ENCODE results near the gene PFN3. TPM values are rescaled to one million over a fixed set of nuclear protein-coding genes. Genes with fewer than 3 reads are reported as not detected.

Gene PFN3
- polyA plus RNA-seq, 4 donors: not detected

DNA sequence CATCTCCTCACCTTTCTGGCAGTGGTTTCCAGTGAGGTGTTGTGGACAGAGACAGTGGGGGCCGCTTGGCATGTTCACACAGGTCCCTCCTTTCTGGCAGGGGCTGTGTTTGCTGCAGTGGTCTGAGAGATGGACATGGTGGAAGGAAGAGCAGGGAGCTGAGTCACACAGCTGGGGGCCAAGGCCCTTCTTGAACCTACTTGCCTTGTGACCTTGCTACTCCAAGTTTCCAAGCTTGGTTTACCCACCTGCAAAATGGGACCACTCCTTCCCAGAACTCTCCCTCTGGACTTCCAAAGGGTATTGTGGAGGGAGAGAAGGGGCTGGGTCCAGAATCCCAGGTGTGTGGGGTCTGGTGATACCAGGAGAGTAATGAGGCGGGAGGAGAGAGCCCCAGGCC, 4.9 kb upstream of the PFN3 start:
- no peak for FAIRE-seq
- WGBS, 3 donors: 86 to 94% (median 94%) methylated on average over 2 of the region's 2 CpGs
- DNase-seq: no peak
- no peaks in the 10 kb centered on the region for H3K9me3 ChIP-seq (ENCODE audit: control insufficient read depth in 2 of 2, insufficient read depth in 1 of 2, low read depth in 1 of 2, low read length in 1 of 2)
- peaks cover 0 to 32% (median 2%) of the 10 kb centered on the region in 3 donors for H3K4me1 ChIP-seq (ENCODE audit: control insufficient read depth in 3 of 3, insufficient read depth in 2 of 3, low read depth in 1 of 3, low read length in 2 of 3)
- H3K36me3 ChIP-seq (ENCODE audit: control insufficient read depth in 3 of 3, insufficient read depth in 2 of 3, low read depth in 1 of 3, low read length in 3 of 3): no peaks in the 10 kb centered on the region
- H3K27ac ChIP-seq (ENCODE audit: low read depth in 1 of 3, low read length in 2 of 3): no peak overlapping the region
- H3K4me3 ChIP-seq (ENCODE audit: low read depth in 1 of 3, low read length in 3 of 3): no peak overlapping the region
- H3K27me3 ChIP-seq (ENCODE audit: control insufficient read depth in 3 of 3, insufficient read depth in 3 of 3, low read length in 3 of 3): peaks cover 0 to 58% (median 0%) of the 10 kb centered on the region in 3 donors

DNA sequence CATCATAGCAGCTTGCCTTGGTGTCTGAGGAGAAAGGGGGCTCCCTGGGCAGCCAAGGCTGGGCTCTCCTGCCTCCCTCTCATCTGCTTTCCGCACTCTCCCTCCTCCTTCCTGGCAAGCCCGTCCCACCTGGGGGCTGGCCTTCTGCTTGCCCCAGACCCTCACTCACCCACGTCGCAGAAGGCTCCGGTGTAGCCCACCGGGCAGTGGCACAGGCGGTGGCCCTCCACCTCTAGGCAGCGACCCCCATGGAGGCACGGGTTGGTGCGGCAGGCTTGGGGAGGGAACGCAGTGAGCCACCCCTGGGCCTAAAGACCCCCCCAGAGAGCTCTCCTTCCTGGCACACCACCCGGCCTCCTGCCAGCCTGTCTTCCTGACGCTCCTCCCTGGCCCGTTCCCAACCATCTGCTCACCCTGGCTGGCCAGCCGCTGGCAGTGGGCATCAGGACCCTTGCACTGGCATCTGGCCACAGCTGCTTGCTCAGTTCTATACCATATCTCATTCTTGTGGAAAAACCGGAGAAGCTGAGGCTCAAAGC, 4.2 kb upstream of the PFN3 start:
- FAIRE-seq (no peak), DNase-seq (no peak)
- peak overlapping the region in 2 of 3 donors; percentile 43 to 73 for H3K4me3 ChIP-seq (ENCODE audit: low read depth in 1 of 3, low read length in 3 of 3)
- 33 to 44% (median 42%) methylated on average over 14 to 16 of the region's 16 CpGs for WGBS, 3 donors
- peak overlapping the region in 1 of 3 donors; percentile 15 for H3K27ac ChIP-seq (ENCODE audit: low read depth in 1 of 3, low read length in 2 of 3)
- no peaks in the 10 kb centered on the region for H3K36me3 ChIP-seq (ENCODE audit: control insufficient read depth in 3 of 3, insufficient read depth in 2 of 3, low read depth in 1 of 3, low read length in 3 of 3)
- peaks cover 0 to 36% (median 2%) of the 10 kb centered on the region in 3 donors for H3K4me1 ChIP-seq (ENCODE audit: control insufficient read depth in 3 of 3, insufficient read depth in 2 of 3, low read depth in 1 of 3, low read length in 2 of 3)
- H3K27me3 ChIP-seq (ENCODE audit: control insufficient read depth in 3 of 3, insufficient read depth in 3 of 3, low read length in 3 of 3): peaks cover 0 to 64% (median 0%) of the 10 kb centered on the region in 3 donors
- H3K9me3 ChIP-seq (ENCODE audit: control insufficient read depth in 2 of 2, insufficient read depth in 1 of 2, low read depth in 1 of 2, low read length in 1 of 2): no peaks in the 10 kb centered on the region

DNA sequence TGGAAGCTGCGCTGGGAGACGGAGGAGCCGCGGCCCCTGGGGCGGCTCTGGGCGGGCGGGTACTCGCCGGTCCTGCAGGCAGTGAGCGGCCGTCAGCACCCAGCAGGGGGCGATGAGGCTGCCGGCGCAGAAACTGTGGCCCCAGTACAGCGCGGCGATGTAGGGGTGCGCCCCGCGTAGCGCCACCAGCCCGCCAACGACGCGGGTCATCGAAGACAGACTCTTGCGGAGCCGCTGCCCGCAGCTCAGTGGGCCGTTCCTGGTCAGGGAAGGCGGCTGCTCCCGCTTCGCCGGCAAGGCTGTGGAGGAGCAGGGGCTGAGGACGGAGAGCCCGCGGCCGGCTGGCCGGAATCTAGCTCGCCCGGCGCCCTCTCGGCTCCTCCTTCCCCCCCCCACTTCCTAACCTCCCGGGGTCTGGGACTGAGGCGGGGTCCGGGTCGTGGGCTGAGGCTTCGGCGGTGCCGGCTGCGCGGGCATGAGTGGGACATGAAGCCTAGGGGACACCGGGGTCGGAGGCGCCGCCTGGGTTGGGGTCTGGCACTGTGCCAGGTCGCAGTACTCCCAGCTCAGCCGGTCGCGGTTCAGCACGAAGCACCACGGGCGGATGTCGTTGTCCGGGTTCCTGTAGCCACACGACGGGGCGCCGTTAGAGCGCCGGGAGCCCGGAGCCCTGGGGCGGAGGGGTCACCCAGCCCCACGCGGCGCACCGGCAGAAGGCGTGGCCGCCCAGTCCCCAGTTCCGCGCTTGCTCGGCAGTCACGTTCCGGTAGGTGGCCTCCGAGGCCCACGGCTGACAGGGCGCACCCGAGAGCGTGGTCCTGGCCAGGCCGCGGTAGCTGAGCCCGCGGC, 3.6 kb upstream of the PFN3 start:
- DNase-seq (peak; percentile 87 to 88), FAIRE-seq (no peak)
- peak overlapping the region; percentile 34 to 73 (median 43) for H3K4me3 ChIP-seq (ENCODE audit: low read depth in 1 of 3, low read length in 3 of 3)
- peak overlapping the region in 2 of 3 donors; percentile 47 to 82 for H3K27ac ChIP-seq (ENCODE audit: low read depth in 1 of 3, low read length in 2 of 3)
- H3K4me1 ChIP-seq (ENCODE audit: control insufficient read depth in 3 of 3, insufficient read depth in 2 of 3, low read depth in 1 of 3, low read length in 2 of 3): peaks cover 0 to 38% (median 2%) of the 10 kb centered on the region in 3 donors
- H3K36me3 ChIP-seq (ENCODE audit: control insufficient read depth in 3 of 3, insufficient read depth in 2 of 3, low read depth in 1 of 3, low read length in 3 of 3): no peaks in the 10 kb centered on the region
- no peaks in the 10 kb centered on the region for H3K9me3 ChIP-seq (ENCODE audit: control insufficient read depth in 2 of 2, insufficient read depth in 1 of 2, low read depth in 1 of 2, low read length in 1 of 2)
- 0% methylated on average over 57 to 93 of the region's 93 CpGs for WGBS, 3 donors
- peaks cover 0 to 71% (median 0%) of the 10 kb centered on the region in 3 donors for H3K27me3 ChIP-seq (ENCODE audit: control insufficient read depth in 3 of 3, insufficient read depth in 3 of 3, low read length in 3 of 3)

DNA sequence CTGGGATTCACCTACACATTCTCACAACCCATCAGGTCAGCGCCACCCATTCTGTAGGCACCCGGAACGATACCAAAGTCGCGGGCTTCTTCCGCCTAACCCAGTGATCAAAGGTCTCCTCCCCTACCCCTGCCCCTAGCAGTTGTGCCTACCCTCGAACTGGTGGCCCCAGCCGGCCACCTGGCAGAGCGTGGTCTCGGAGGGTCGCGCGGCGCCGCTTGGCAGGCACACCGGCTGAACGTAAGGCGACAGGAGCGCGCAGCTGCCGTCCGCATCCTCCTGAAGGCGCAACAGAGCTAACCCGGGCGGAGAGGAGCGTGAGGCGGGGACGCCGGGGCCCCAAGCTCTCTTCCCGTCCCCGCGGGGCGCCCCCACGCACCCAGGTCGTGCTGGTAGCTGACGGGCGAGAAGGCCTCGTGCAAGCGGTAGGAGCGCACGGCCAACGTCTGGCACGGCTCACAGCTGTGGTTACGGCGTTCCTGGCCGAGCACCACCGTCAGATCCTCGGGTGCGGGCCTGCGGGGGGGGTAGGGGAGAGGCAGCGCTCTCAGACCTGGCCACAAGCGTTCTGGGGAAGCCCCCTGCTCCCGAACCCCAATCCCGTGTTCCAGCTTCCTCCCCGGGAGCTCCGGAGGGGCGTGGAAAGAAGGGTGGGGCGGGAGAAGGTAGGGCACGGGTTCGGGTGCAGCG, 2.8 kb upstream of the PFN3 start:
- peak overlapping the region in 2 of 3 donors; percentile 47 to 82 for H3K27ac ChIP-seq (ENCODE audit: low read depth in 1 of 3, low read length in 2 of 3)
- WGBS, 3 donors: 1 to 2% (median 1%) methylated on average over 53 to 61 of the region's 61 CpGs
- H3K4me3 ChIP-seq (ENCODE audit: low read depth in 1 of 3, low read length in 3 of 3): peak overlapping the region in 2 of 3 donors; percentile 43 to 73
- H3K9me3 ChIP-seq (ENCODE audit: control insufficient read depth in 2 of 2, insufficient read depth in 1 of 2, low read depth in 1 of 2, low read length in 1 of 2): no peaks in the 10 kb centered on the region
- H3K27me3 ChIP-seq (ENCODE audit: control insufficient read depth in 3 of 3, insufficient read depth in 3 of 3, low read length in 3 of 3): peaks cover 0 to 79% (median 0%) of the 10 kb centered on the region in 3 donors
- no peaks in the 10 kb centered on the region for H3K36me3 ChIP-seq (ENCODE audit: control insufficient read depth in 3 of 3, insufficient read depth in 2 of 3, low read depth in 1 of 3, low read length in 3 of 3)
- H3K4me1 ChIP-seq (ENCODE audit: control insufficient read depth in 3 of 3, insufficient read depth in 2 of 3, low read depth in 1 of 3, low read length in 2 of 3): peaks cover 0 to 38% (median 2%) of the 10 kb centered on the region in 3 donors
- DNase-seq (peak; percentile 46 to 51), FAIRE-seq (no peak)

DNA sequence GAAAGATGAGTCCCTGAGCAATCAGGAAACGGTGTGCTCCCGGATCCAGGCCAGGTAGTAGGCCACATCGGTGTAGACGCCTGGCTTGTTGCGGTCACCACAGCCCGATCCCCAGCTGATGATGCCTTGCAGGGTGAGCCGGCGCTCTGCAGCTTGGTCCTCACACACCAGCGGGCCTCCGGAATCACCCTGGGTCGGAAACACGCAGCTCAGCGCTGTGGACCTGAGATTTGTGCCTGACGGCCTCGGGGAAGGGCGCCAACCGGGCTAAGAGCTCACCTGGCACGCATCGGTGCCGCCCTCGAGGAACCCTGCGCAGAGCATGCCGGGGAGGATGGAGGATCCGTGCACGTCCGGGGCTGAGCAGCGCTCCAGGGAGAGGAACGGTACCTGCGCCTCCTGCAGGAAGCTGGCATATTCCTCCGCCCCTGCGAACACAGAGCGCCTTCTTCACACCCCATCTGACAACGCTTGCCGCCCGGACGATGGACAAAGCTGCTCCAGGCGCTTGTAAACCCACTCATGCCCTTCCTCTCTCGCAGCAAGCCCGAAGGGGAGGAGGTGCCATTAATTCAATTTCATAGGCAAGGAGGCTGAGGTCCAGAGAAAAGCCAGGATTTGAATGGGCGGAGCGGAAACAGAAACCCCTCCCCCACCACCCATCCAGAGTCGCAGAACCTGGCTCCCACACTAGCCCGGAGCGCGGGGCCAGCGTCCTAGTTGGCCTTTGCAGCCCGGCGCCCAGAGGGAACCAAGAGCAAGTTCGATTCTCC, 2.0 kb upstream of the PFN3 start:
- Histone ChIP-seq H3K9me3 (ENCODE audit: control insufficient read depth in 2 of 2, insufficient read depth in 1 of 2, low read depth in 1 of 2, low read length in 1 of 2) (no peaks in the 10 kb centered on the region), H3K27me3 (ENCODE audit: control insufficient read depth in 3 of 3, insufficient read depth in 3 of 3, low read length in 3 of 3) (peaks cover 0 to 81% (median 0%) of the 10 kb centered on the region in 3 donors), H3K4me3 (ENCODE audit: low read depth in 1 of 3, low read length in 3 of 3) (peak overlapping the region in 2 of 3 donors; percentile 43 to 73), H3K4me1 (ENCODE audit: control insufficient read depth in 3 of 3, insufficient read depth in 2 of 3, low read depth in 1 of 3, low read length in 2 of 3) (peaks cover 0 to 38% (median 2%) of the 10 kb centered on the region in 3 donors), H3K36me3 (ENCODE audit: control insufficient read depth in 3 of 3, insufficient read depth in 2 of 3, low read depth in 1 of 3, low read length in 3 of 3) (no peaks in the 10 kb centered on the region), H3K27ac (ENCODE audit: low read depth in 1 of 3, low read length in 2 of 3) (peak overlapping the region in 2 of 3 donors; percentile 47 to 82)
- WGBS, 3 donors: 11 to 16% (median 14%) methylated on average over 49 of the region's 49 CpGs
- FAIRE-seq: no peak
- DNase-seq: peak; percentile 85 to 89

DNA sequence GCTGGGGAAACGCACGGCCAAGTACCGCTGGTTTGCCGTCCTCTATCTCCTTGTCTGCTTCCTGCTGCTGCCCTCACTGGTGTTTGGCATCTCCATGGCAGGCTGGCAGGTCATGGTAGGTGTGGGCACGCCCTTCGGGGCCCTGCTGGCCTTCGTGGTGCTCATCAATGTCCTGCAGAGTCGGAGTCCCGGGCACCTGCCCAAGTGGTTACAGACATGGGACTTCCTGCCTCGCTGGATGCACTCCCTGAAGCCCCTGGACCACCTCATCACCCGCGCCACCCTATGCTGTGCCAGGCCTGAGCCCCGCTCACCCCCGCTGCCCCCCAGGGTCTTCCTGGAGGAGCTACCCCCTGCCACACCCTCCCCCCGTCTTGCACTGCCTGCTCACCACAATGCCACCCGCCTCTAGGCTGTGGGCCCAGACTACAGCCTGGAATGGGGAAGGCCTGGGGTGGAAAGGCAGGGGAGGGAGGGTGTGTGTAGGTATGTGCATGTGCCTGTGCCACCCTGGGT, 2.5 kb downstream of the PFN3 start:
- H3K4me1 ChIP-seq (ENCODE audit: control insufficient read depth in 3 of 3, insufficient read depth in 2 of 3, low read depth in 1 of 3, low read length in 2 of 3): peaks cover 0 to 19% (median 0%) of the 10 kb centered on the region in 3 donors
- DNase-seq (no peak), FAIRE-seq (no peak)
- no peaks in the 10 kb centered on the region for H3K36me3 ChIP-seq (ENCODE audit: control insufficient read depth in 3 of 3, insufficient read depth in 2 of 3, low read depth in 1 of 3, low read length in 3 of 3)
- H3K4me3 ChIP-seq (ENCODE audit: low read depth in 1 of 3, low read length in 3 of 3): no peak overlapping the region
- 84 to 88% (median 87%) methylated on average over 16 of the region's 16 CpGs for WGBS, 3 donors
- no peak overlapping the region for H3K27ac ChIP-seq (ENCODE audit: low read depth in 1 of 3, low read length in 2 of 3)
- H3K27me3 ChIP-seq (ENCODE audit: control insufficient read depth in 3 of 3, insufficient read depth in 3 of 3, low read length in 3 of 3): peaks cover 0 to 65% (median 0%) of the 10 kb centered on the region in 3 donors
- H3K9me3 ChIP-seq (ENCODE audit: control insufficient read depth in 2 of 2, insufficient read depth in 1 of 2, low read depth in 1 of 2, low read length in 1 of 2): no peaks in the 10 kb centered on the region

DNA sequence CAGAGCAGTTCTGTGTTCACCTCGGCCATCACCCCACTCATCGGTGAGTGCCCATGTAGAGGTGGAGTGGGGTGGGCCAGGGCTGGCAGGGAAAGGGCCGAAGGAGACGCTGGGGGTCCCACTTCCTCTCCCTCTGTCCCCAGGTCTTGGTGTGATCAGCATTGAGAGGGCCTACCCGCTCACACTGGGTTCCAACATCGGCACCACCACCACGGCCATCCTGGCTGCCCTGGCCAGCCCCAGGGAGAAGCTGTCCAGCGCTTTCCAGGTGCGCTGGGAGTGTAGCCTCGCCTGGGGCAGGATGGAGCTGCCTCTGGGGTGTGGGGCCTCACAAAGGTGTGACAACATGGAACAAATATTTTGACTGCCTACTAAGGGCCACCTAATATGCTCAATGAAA, 3.7 kb downstream of the PFN3 start:
- Histone ChIP-seq H3K4me1 (ENCODE audit: control insufficient read depth in 3 of 3, insufficient read depth in 2 of 3, low read depth in 1 of 3, low read length in 2 of 3) (peaks cover 0 to 9% (median 0%) of the 10 kb centered on the region in 3 donors), H3K36me3 (ENCODE audit: control insufficient read depth in 3 of 3, insufficient read depth in 2 of 3, low read depth in 1 of 3, low read length in 3 of 3) (no peaks in the 10 kb centered on the region), H3K9me3 (ENCODE audit: control insufficient read depth in 2 of 2, insufficient read depth in 1 of 2, low read depth in 1 of 2, low read length in 1 of 2) (no peaks in the 10 kb centered on the region), H3K4me3 (ENCODE audit: low read depth in 1 of 3, low read length in 3 of 3) (no peak overlapping the region), H3K27ac (ENCODE audit: low read depth in 1 of 3, low read length in 2 of 3) (no peak overlapping the region), H3K27me3 (ENCODE audit: control insufficient read depth in 3 of 3, insufficient read depth in 3 of 3, low read length in 3 of 3) (peaks cover 0 to 53% (median 0%) of the 10 kb centered on the region in 3 donors)
- 86 to 94% (median 90%) methylated on average over 10 of the region's 10 CpGs for WGBS, 3 donors
- no peak for DNase-seq
- no peak for FAIRE-seq
